ENCODE measurements around the gene EPHA8. TPM values are rescaled to one million over a fixed set of nuclear protein-coding genes. Genes with fewer than 3 reads are reported as not detected.

Gene EPHA8
- total RNA-seq, 1 donor from 2014 or later = not detected

- peaks cover 17% of the 10 kb centered on the region for H3K27me3 Mint-ChIP-seq (ENCODE audit: insufficient read depth, low read depth)
- H3K27ac Mint-ChIP-seq = no peak overlapping the region
Measured at GRCh38 chr1:22570140-22570909, 7.0 kb downstream of the EPHA8 start.

DNA sequence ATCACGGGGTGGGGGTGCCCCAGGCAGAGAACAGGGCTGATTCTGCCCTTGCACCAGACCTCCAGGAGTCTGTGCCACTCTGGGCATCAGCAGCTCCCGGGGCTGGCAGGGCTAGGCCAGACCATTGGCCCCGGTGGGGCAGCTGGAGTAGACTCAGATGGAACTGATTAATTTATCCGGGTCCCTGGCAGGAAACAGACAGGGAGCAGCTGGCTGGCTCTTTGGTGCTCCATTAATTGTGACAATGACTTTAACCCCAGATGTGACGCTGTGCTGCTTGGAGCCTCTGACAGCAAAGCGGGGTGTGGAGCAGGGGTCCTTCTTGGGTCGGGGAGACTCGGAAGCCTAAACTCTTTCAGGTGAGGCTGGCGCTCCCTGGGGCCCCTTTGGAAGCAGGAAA is 9.5 kb downstream of the EPHA8 start:
- Mint-ChIP-seq H3K4me1 (no peaks in the 10 kb centered on the region), H3K27ac (no peak overlapping the region), H3K36me3 (no peaks in the 10 kb centered on the region), H3K27me3 (ENCODE audit: insufficient read depth, low read depth) (peaks cover 25% of the 10 kb centered on the region), H3K4me3 (no peak overlapping the region), H3K9me3 (peaks cover 7% of the 10 kb centered on the region)
- Histone ChIP-seq H3F3A (ENCODE audit: low read depth) (peaks cover 9% of the 10 kb centered on the region), H3K9ac (no peak overlapping the region), H3K27ac (no peak overlapping the region), H3K9me3 (ENCODE audit: low read depth) (no peaks in the 10 kb centered on the region), H3K36me3 (no peaks in the 10 kb centered on the region), H3K4me3 (no peak overlapping the region), H4K20me1 (ENCODE audit: low read depth) (no peaks in the 10 kb centered on the region), H2AFZ (replicated peaks) (no peak overlapping the region), H3K4me2 (no peak overlapping the region), H3K4me1 (no peaks in the 10 kb centered on the region), H3K79me2 (ENCODE audit: low read depth) (no peaks in the 10 kb centered on the region), H3K27me3 (no peaks in the 10 kb centered on the region)
- no peak for TF ChIP-seq CTCF (IDR thresholded peaks at IDR 0.05)
- no peak for TF ChIP-seq EZH2 (IDR thresholded peaks at IDR 0.05)
- no peak for TF ChIP-seq EZH2phosphoT487 (IDR thresholded peaks at IDR 0.05)
- DNase-seq (ENCODE audit: low spot score) = no peak

More at GRCh38 chr1:22570140-22570909, 7.0 kb downstream of the EPHA8 start:
- Histone ChIP-seq H3K4me1 (peaks cover 8% of the 10 kb centered on the region), H4K20me1 (ENCODE audit: low read depth) (no peaks in the 10 kb centered on the region), H3K36me3 (no peaks in the 10 kb centered on the region), H2AFZ (replicated peaks) (no peak overlapping the region), H3K79me2 (ENCODE audit: low read depth) (no peaks in the 10 kb centered on the region), H3K4me3 (no peak overlapping the region), H3K9ac (no peak overlapping the region), H3K27me3 (peaks cover 17% of the 10 kb centered on the region), H3K4me2 (no peak overlapping the region), H3K9me3 (ENCODE audit: low read depth) (no peaks in the 10 kb centered on the region), H3K27ac (no peak overlapping the region), H3F3A (ENCODE audit: low read depth) (no peaks in the 10 kb centered on the region)
- Mint-ChIP-seq H3K4me1 (no peaks in the 10 kb centered on the region), H3K9me3 (no peaks in the 10 kb centered on the region), H3K4me3 (no peak overlapping the region), H3K36me3 (no peaks in the 10 kb centered on the region)
- no peak for TF ChIP-seq CTCF (IDR thresholded peaks at IDR 0.05)
- no peak for TF ChIP-seq EZH2phosphoT487 (IDR thresholded peaks at IDR 0.05)
- no peak for TF ChIP-seq EZH2 (IDR thresholded peaks at IDR 0.05)
- DNase-seq (ENCODE audit: low spot score) = no peak

- Mint-ChIP-seq H3K4me1 (no peaks in the 10 kb centered on the region), H3K9me3 (peaks cover 11% of the 10 kb centered on the region), H3K36me3 (no peaks in the 10 kb centered on the region), H3K27ac (no peak overlapping the region), H3K27me3 (ENCODE audit: insufficient read depth, low read depth) (peaks cover 29% of the 10 kb centered on the region), H3K4me3 (no peak overlapping the region)
- H3K36me3 ChIP-seq = no peaks in the 10 kb centered on the region
- TF ChIP-seq EZH2 (IDR thresholded peaks at IDR 0.05) = no peak
- no peak for TF ChIP-seq CTCF (IDR thresholded peaks at IDR 0.05)
- no peak for TF ChIP-seq EZH2phosphoT487 (IDR thresholded peaks at IDR 0.05)
- no peak overlapping the region for H3K4me3 ChIP-seq
- H4K20me1 ChIP-seq (ENCODE audit: low read depth) = no peaks in the 10 kb centered on the region
- H3K27me3 ChIP-seq = no peaks in the 10 kb centered on the region
- no peaks in the 10 kb centered on the region for H3K4me1 ChIP-seq
- peaks cover 13% of the 10 kb centered on the region for H3F3A ChIP-seq (ENCODE audit: low read depth)
- H3K9me3 ChIP-seq (ENCODE audit: low read depth) = no peaks in the 10 kb centered on the region
- no peak overlapping the region for H3K9ac ChIP-seq
- no peaks in the 10 kb centered on the region for H3K79me2 ChIP-seq (ENCODE audit: low read depth)
- H3K27ac ChIP-seq = no peak overlapping the region
- DNase-seq (ENCODE audit: low spot score) = no peak
- no peak overlapping the region for H3K4me2 ChIP-seq
- H2AFZ ChIP-seq (replicated peaks) = no peak overlapping the region
Measured at GRCh38 chr1:22573237-22573636, 9.9 kb downstream of the EPHA8 start.
